Measurements from ENCODE around the gene WNT8A.

- TF ChIP-seq ZNF70 (CRISPR knock-in tag; IDR thresholded peaks at IDR 0.05) (no peak), PPARA (CRISPR knock-in tag; IDR thresholded peaks at IDR 0.05; ENCODE audit: borderline replicate concordance) (no peak), ZFP3 (CRISPR knock-in tag; IDR thresholded peaks at IDR 0.05) (no peak), CREB5 (CRISPR knock-in tag; IDR thresholded peaks at IDR 0.05; ENCODE audit: low read depth) (no peak), OSR1 (CRISPR knock-in tag; IDR thresholded peaks at IDR 0.05) (no peak)
Observed at GRCh38 chr5:138096363-138096762, 12.5 kb downstream of the WNT8A start.

Measured in SK-N-SH treated with all-trans-retinoic acid at 6 μM for 48 hours (cell line).